Naive thymus-derived CD4-positive, alpha-beta T cell (primary cell): ENCODE data around the gene PLEKHA4. TPM values are rescaled to one million over a fixed set of nuclear protein-coding genes. Genes with fewer than 3 reads are reported as not detected.
A peak's percentile ranks its signal among the peaks of the same experiment; 100 is the strongest.

Experiments used
- ATAC-seq: fragments of 150-1000 bp; cut with Tn5 transposase; 2 replicates; pipeline ENCODE4 v1.10.0; 2021; ENCODE audit warnings: mild to moderate bottlenecking, moderate library complexity
- CTCF ChIA-PET: fragments of 350-600 bp; sonication (Branson Sonifier 250); formaldehyde crosslinking; loops from one replicate; lab custom pipeline; 2021; ENCODE audit warnings: antibody characterized with exemption; lab: Charles Lee
- POLR2A ChIA-PET: fragments of 350-600 bp; sonication (Branson Sonifier 250); formaldehyde crosslinking; loops from one replicate; lab custom pipeline; 2021; ENCODE audit warnings: antibody characterized with exemption, inconsistent platforms; lab: Charles Lee
- DNase-seq, 9 donors: peaks; one replicate each; pipeline versions ENCODE4 v3.0.0 to v3.0.0-alpha.2; 2020 to 2022; ENCODE audit warnings: mixed read lengths in 1 of 9
- H3K27ac ChIP-seq: one replicate; pipeline ENCODE4 v1.7.0; 2013; ENCODE audit warnings: mild to moderate bottlenecking, low read depth, low read length, moderate library complexity
- H3K27me3 ChIP-seq, 2 donors: one replicate each; pipeline ENCODE4 v1.7.0; 2013; ENCODE audit warnings: low read length in 2 of 2, mild to moderate bottlenecking in 2 of 2, moderate library complexity in 2 of 2; ENCODE audit not compliant: control insufficient read depth in 2 of 2, insufficient read depth in 2 of 2
- H3K36me3 ChIP-seq, 3 experiments: 1 replicate in 2 of 3; 2 replicates in 1 of 3; pipeline ENCODE4 v1.7.0; 2013; ENCODE audit warnings: low read length in 3 of 3, mild to moderate bottlenecking in 3 of 3, moderate library complexity in 1 of 3; ENCODE audit not compliant: insufficient read depth in 3 of 3, control insufficient read depth in 2 of 3
- H3K4me1 ChIP-seq, 2 donors: one replicate each; pipeline ENCODE4 v1.7.0; 2013; ENCODE audit warnings: low read length in 2 of 2, mild to moderate bottlenecking in 2 of 2, moderate library complexity in 1 of 2; ENCODE audit not compliant: control insufficient read depth in 2 of 2, insufficient read depth in 2 of 2
- H3K4me3 ChIP-seq: 2 replicates; pipeline ENCODE4 v1.7.0; 2013; ENCODE audit warnings: mild to moderate bottlenecking, low read length
- H3K9me3 ChIP-seq, 3 experiments: 1 replicate in 2 of 3; 2 replicates in 1 of 3; pipeline ENCODE4 v1.7.0; 2013; ENCODE audit warnings: low read length in 3 of 3; ENCODE audit not compliant: control insufficient read depth in 2 of 3
- H3K27ac Mint-ChIP-seq, 9 donors: one replicate each; pipeline ENCODE4 v1.8.0; 2020 to 2022; ENCODE audit warnings: mixed read lengths in 9 of 9, mild to moderate bottlenecking in 8 of 9, moderate library complexity in 5 of 9, inconsistent platforms in 2 of 9
- H3K27me3 Mint-ChIP-seq, 5 donors: one replicate each; pipeline ENCODE4 v1.8.0; 2021 to 2022; ENCODE audit warnings: mixed read lengths in 5 of 5, mild to moderate bottlenecking in 1 of 5
- H3K36me3 Mint-ChIP-seq, 5 donors: one replicate each; pipeline ENCODE4 v1.8.0; 2020 to 2022; ENCODE audit warnings: mixed read lengths in 5 of 5, mild to moderate bottlenecking in 3 of 5, inconsistent platforms in 1 of 5
- H3K4me1 Mint-ChIP-seq, 7 donors: one replicate each; pipeline ENCODE4 v1.8.0; 2020 to 2022; ENCODE audit warnings: mixed read lengths in 7 of 7, mild to moderate bottlenecking in 3 of 7, inconsistent platforms in 1 of 7
- H3K4me3 Mint-ChIP-seq, 10 donors: one replicate each; pipeline ENCODE4 v1.8.0; 2020 to 2022; ENCODE audit warnings: mild to moderate bottlenecking in 10 of 10, mixed read lengths in 10 of 10, moderate library complexity in 6 of 10, inconsistent platforms in 2 of 10
- H3K9me3 Mint-ChIP-seq, 11 donors: one replicate each; pipeline ENCODE4 v1.8.0; 2020 to 2022; ENCODE audit warnings: mixed read lengths in 11 of 11, mild to moderate bottlenecking in 4 of 11, inconsistent platforms in 1 of 11, moderate library complexity in 1 of 11
- intact Hi-C, 2 donors: fragments of 100-400 bp; cut with micrococcal nuclease; formaldehyde crosslinking; loops; one replicate each; pipeline ENCODE4 v1.15.1; 2023
- polyA plus RNA-seq, 2 donors: library from polyadenylated mRNA; unstranded; fragments of 300-500 nt; fragmentation: Illumina TruSeq; gene quantifications; one replicate each; pipeline ENCODE4 v1.2.3, GENCODE V29; 2021
- total RNA-seq, 6 experiments: library from RNA in 5 of 6; stranded (reverse) in 5 of 6; gene quantifications; 1 replicate in 5 of 6; 2 replicates in 1 of 6; pipeline ENCODE4 v1.2.3 and lab custom pipeline; 2021 to 2026

PLEKHA4 gene
- total and polyA plus RNA-seq, 7 experiments from 2014 or later: 2.1 to 7.4 (median 4.0) TPM

DNA sequence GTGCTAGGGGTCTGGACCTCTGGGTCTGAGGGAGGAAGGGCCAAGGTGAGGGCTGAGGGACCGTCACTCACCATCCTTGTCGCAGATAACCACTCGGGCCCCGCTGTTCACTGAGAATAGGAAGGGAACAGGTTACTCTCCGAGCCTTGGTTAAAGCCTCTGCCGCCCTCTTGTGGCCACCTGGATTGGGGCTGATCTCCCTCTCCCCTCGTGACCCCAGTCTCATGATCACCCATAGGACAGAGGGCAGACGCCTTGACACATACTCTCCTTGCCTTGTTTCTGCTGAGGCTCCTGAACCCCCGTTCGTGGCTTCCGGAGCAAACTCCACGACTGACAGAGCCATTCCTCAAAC lies 32.7 kb downstream of the PLEKHA4 start:
- DNase-seq (peak; percentile 81 to 93 (median 89)), ATAC-seq (peak; percentile 95)
- ChIA-PET CTCF (interaction anchor here (0.8 to 2.2 kb wide), 5 partner anchors 40 to 138 kb away, joined by 3 to 29 read pairs (median 10); no protein-coding TSS in a partner anchor), POLR2A (interaction anchor here (0.7 kb wide), 1 partner anchor 48 kb away, joined by 3 read pairs; no protein-coding TSS in a partner anchor)
- Histone ChIP-seq H3K9me3 (no peaks in the 10 kb centered on the region), H3K36me3 (no peaks in the 10 kb centered on the region), H3K4me3 (peak overlapping the region; percentile 53), H3K4me1 (peaks cover 12 to 16% of the 10 kb centered on the region in 2 donors), H3K27me3 (peaks cover 0 to 5% of the 10 kb centered on the region in 2 donors), H3K27ac (peak overlapping the region; percentile 54)
- peaks cover 16 to 25% (median 23%) of the 10 kb centered on the region in 7 donors for H3K4me1 Mint-ChIP-seq
- peak overlapping the region; percentile 48 to 96 (median 86) for H3K27ac Mint-ChIP-seq
- peaks cover 0 to 11% (median 0%) of the 10 kb centered on the region in 5 donors for H3K27me3 Mint-ChIP-seq
- H3K36me3 Mint-ChIP-seq: peaks cover 0 to 4% (median 0%) of the 10 kb centered on the region in 5 donors
- peaks cover 0 to 1% (median 0%) of the 10 kb centered on the region in 11 donors for H3K9me3 Mint-ChIP-seq
- peak overlapping the region; percentile 85 to 94 (median 90) for H3K4me3 Mint-ChIP-seq
- intact Hi-C loops: loop anchor here (1.0 to 5.0 kb wide), 9 partner anchors 25 to 329 kb away; partner anchors contain the start of genes BCAT2 (in 2 of the 2), CA11 (in 2 of the 2) and NUCB1 (in 1 of the 2)

DNA sequence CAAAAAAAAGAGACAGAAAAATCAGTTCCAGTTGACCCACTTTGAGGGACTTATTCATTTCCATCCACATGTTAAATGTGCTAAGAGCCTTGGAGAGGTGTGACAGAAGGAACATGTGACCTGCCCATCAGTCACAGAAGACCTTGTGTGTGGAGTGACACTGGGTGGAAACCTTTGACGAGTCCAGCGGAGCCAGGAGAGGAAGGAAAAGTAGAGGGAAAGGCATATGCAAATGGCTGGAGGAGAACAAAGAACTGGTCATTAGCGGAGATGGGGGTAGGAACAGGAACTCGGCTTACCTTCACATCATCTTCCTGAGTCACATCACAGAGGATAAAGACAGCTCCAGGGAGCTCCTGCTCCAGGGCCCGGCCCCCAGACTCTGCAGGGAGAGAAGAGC lies 34.4 kb downstream of the PLEKHA4 start:
- POLR2A ChIA-PET: interaction anchor here (0.6 to 1.6 kb wide), 2 partner anchors 26 to 39 kb away, joined by 4 to 5 read pairs; no protein-coding TSS in a partner anchor
- CTCF ChIA-PET: interaction anchor here (1.1 to 2.1 kb wide), 2 partner anchors 8 to 38 kb away, joined by 3 to 6 read pairs; no protein-coding TSS in a partner anchor

DNA sequence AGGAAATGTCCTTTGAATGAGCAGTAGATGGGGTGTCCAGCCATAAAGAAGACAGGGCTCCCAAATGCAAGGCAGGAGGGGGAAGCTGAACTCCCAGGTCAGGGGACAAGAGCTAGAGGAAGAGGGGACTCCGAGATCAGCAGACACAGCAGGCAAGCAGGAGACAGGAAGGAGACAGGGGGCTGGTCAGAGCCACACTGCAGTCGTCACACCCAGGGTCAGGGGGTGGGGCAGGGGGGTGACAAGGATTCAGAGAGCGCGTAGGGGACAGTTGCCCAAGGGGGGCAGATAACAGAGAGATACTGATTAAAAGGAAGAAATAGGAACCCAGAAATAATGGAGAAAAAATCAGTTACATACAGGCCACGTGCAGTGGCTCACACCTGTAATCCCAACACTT lies 35.4 kb downstream of the PLEKHA4 start:
- Histone ChIP-seq H3K36me3 (no peaks in the 10 kb centered on the region), H3K27ac (no peak overlapping the region), H3K4me3 (no peak overlapping the region), H3K4me1 (peaks cover 12 to 16% of the 10 kb centered on the region in 2 donors), H3K9me3 (no peaks in the 10 kb centered on the region), H3K27me3 (peaks cover 0 to 5% of the 10 kb centered on the region in 2 donors)
- H3K36me3 Mint-ChIP-seq: peaks cover 0 to 4% (median 0%) of the 10 kb centered on the region in 5 donors
- H3K9me3 Mint-ChIP-seq: peaks cover 0 to 1% (median 0%) of the 10 kb centered on the region in 11 donors
- POLR2A ChIA-PET: interaction anchor here (1.6 kb wide), 1 partner anchor 38 kb away, joined by 4 read pairs; no protein-coding TSS in a partner anchor
- H3K4me1 Mint-ChIP-seq: peaks cover 16 to 25% (median 23%) of the 10 kb centered on the region in 7 donors
- ATAC-seq (no peak), DNase-seq (no peak)
- peak overlapping the region in 3 of 9 donors; percentile 43 to 62 (median 59) for H3K27ac Mint-ChIP-seq
- peaks cover 0 to 11% (median 0%) of the 10 kb centered on the region in 5 donors for H3K27me3 Mint-ChIP-seq
- intact Hi-C loops: no loop called here
- CTCF ChIA-PET: interaction anchor here (0.7 to 2.1 kb wide), 2 partner anchors 9 to 99 kb away, joined by 3 to 6 read pairs; no protein-coding TSS in a partner anchor
- H3K4me3 Mint-ChIP-seq: peak overlapping the region in 2 of 10 donors; percentile 5 to 51

More for the DNA sequence above, 34.4 kb downstream of the PLEKHA4 start:
- Histone ChIP-seq H3K27me3 (peaks cover 0 to 5% of the 10 kb centered on the region in 2 donors), H3K27ac (no peak overlapping the region), H3K9me3 (no peaks in the 10 kb centered on the region), H3K4me3 (no peak overlapping the region), H3K36me3 (no peaks in the 10 kb centered on the region), H3K4me1 (peaks cover 12 to 16% of the 10 kb centered on the region in 2 donors)
- peaks cover 0 to 1% (median 0%) of the 10 kb centered on the region in 11 donors for H3K9me3 Mint-ChIP-seq
- H3K27ac Mint-ChIP-seq: peak overlapping the region in 7 of 9 donors; percentile 26 to 80 (median 70)
- DNase-seq (no peak), ATAC-seq (no peak)
- intact Hi-C loops: loop anchor here (2.0 kb wide), 2 partner anchors 23 to 187 kb away; partner anchors contain the start of genes BCAT2 (in 2 of the 2) and CA11 (in 1 of the 2)
- H3K27me3 Mint-ChIP-seq: peaks cover 0 to 11% (median 0%) of the 10 kb centered on the region in 5 donors
- peaks cover 16 to 25% (median 23%) of the 10 kb centered on the region in 7 donors for H3K4me1 Mint-ChIP-seq
- H3K36me3 Mint-ChIP-seq: peaks cover 0 to 4% (median 0%) of the 10 kb centered on the region in 5 donors
- H3K4me3 Mint-ChIP-seq: peak overlapping the region in 8 of 10 donors; percentile 27 to 74 (median 58)

DNA sequence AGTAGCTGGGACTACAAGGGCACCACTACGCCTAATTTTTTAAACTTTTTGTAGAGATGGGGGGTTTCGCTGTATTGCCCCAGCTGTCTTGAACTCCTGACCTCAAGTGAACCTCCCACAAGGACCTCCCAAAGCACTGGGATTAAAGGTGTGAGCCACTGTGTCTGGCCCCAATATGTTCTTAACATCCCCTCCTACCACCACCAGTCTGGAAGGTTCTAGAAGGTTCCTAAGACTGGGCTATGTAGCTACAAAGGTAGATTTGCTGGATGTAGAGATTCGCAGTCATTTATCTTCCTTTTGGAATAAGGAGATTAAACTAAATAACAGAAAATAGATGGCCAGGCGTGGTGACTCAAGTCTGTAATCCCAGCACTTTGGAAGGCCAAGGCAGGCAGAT lies 37.5 kb downstream of the PLEKHA4 start:
- H3K4me3 Mint-ChIP-seq: no peak overlapping the region
- peaks cover 0 to 4% (median 0%) of the 10 kb centered on the region in 5 donors for H3K36me3 Mint-ChIP-seq
- ATAC-seq (no peak), DNase-seq (no peak)
- intact Hi-C loops: no loop called here
- Histone ChIP-seq H3K4me3 (no peak overlapping the region), H3K4me1 (peaks cover 2 to 6% of the 10 kb centered on the region in 2 donors), H3K27me3 (no peaks in the 10 kb centered on the region), H3K9me3 (no peaks in the 10 kb centered on the region), H3K36me3 (no peaks in the 10 kb centered on the region), H3K27ac (no peak overlapping the region)
- H3K4me1 Mint-ChIP-seq: peaks cover 6 to 12% (median 10%) of the 10 kb centered on the region in 7 donors
- peaks cover 0 to 2% (median 0%) of the 10 kb centered on the region in 5 donors for H3K27me3 Mint-ChIP-seq
- POLR2A ChIA-PET: interaction anchor here (0.7 kb wide), 1 partner anchor 136 kb away, joined by 3 read pairs; no protein-coding TSS in a partner anchor
- peaks cover 0 to 1% (median 0%) of the 10 kb centered on the region in 11 donors for H3K9me3 Mint-ChIP-seq
- no peak overlapping the region for H3K27ac Mint-ChIP-seq
- CTCF ChIA-PET: interaction anchor here (0.9 to 1.9 kb wide), 3 partner anchors 11 to 43 kb away, joined by 5 to 8 read pairs (median 6); no protein-coding TSS in a partner anchor

DNA sequence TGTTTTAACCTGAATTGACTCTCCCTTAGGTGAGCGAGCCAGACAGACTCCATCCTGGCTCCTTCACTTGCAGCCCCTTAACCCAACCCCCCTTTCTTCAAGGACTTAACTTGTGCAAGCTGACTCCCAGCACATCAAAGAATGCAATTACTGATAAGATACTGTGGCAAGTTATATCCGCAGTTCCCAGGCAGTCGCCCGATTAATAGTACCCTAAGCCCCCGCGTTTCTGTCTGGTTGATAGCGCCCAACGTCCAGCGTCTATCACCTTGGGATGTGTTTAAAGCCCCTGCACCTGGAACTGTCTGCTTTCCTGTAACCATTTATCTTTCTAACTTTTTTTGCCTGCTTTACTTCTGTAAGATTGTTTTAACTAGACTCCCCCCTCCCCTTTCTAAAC lies 38.3 kb downstream of the PLEKHA4 start:
- ChIA-PET POLR2A (no interaction called here), CTCF (interaction anchor here (0.7 to 1.9 kb wide), 2 partner anchors 12 to 31 kb away, joined by 3 to 6 read pairs; no protein-coding TSS in a partner anchor)
- Histone ChIP-seq H3K9me3 (no peaks in the 10 kb centered on the region), H3K36me3 (no peaks in the 10 kb centered on the region), H3K4me3 (no peak overlapping the region), H3K27me3 (no peaks in the 10 kb centered on the region), H3K27ac (no peak overlapping the region), H3K4me1 (no peaks in the 10 kb centered on the region)
- no peak overlapping the region for H3K27ac Mint-ChIP-seq
- H3K9me3 Mint-ChIP-seq: no peaks in the 10 kb centered on the region
- no peak for ATAC-seq
- intact Hi-C loops: no loop called here
- no peaks in the 10 kb centered on the region for H3K27me3 Mint-ChIP-seq
- DNase-seq: no peak
- H3K4me1 Mint-ChIP-seq: peaks cover 0 to 6% (median 5%) of the 10 kb centered on the region in 7 donors
- peaks cover 0 to 4% (median 0%) of the 10 kb centered on the region in 5 donors for H3K36me3 Mint-ChIP-seq
- H3K4me3 Mint-ChIP-seq: no peak overlapping the region

DNA sequence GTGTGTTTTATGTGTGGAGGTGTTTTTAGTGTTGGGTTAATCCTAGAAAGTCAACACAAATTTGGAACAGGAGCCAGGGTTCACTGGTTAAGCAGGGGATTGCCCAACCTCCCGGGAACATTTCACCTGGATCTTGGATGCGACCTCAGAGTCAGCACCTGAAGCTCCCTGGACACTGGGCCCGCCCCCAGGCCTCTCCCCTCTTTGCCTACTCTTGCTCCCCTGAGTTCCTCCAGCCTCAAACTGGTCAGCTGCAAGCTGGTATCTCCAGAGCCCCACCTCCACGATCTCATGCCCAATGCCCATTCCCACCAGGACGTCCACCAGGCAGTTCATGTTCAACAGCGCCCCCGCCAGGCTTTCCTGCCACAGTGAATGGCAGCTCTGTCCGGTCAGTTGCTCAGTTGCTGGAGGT lies 41.8 kb downstream of the PLEKHA4 start:
- Mint-ChIP-seq H3K4me3 (no peak overlapping the region), H3K36me3 (peaks cover 0 to 4% (median 0%) of the 10 kb centered on the region in 5 donors), H3K27me3 (no peaks in the 10 kb centered on the region), H3K27ac (no peak overlapping the region), H3K9me3 (no peaks in the 10 kb centered on the region), H3K4me1 (no peaks in the 10 kb centered on the region)
- ChIA-PET CTCF (interaction anchor here (1.8 kb wide), 1 partner anchor 15 kb away, joined by 10 read pairs; no protein-coding TSS in a partner anchor), POLR2A (no interaction called here)
- intact Hi-C loops: no loop called here
- Histone ChIP-seq H3K27ac (no peak overlapping the region), H3K9me3 (no peaks in the 10 kb centered on the region), H3K27me3 (no peaks in the 10 kb centered on the region), H3K4me3 (no peak overlapping the region), H3K36me3 (no peaks in the 10 kb centered on the region), H3K4me1 (no peaks in the 10 kb centered on the region)
- no peak for DNase-seq
- no peak for ATAC-seq
